Astrocyte (in vitro differentiated cells and primary cell): Measurements from ENCODE around the gene AGPAT3.

Experiments used
- CTCF ChIP-seq: IDR thresholded peaks from 2 replicates; pipeline ENCODE4 v1.5.1; 2011; ENCODE audit warnings: low read depth, mild to moderate bottlenecking, inconsistent platforms, low read length, moderate library complexity; ENCODE audit not compliant: insufficient read depth
- EZH2 ChIP-seq: IDR thresholded peaks from 2 replicates; pipeline ENCODE4 v1.6.1; 2012; ENCODE audit warnings: mild to moderate bottlenecking, low read length, inconsistent platforms; ENCODE audit not compliant: insufficient read depth

- no peak for TF ChIP-seq CTCF
- no peak for TF ChIP-seq EZH2
Observed at GRCh38 chr21:43866260-43866629, 1.2 kb downstream of the AGPAT3 start.
